IPS DF 19.7 (cell line): ENCODE results near the gene LCN1.

Experiments used
- DNase-seq: peaks from one replicate; pipeline ENCODE4 v3.0.0-alpha.2; 2013; ENCODE audit warnings: low read depth, low spot score

LCN1 gene

GRCh38 chr9:135566552-135566951 is 45.3 kb downstream of the LCN1 start:
- DNase-seq, result no peak

- no peak for DNase-seq
These were observed 46.1 kb downstream of the LCN1 start for GRCh38 chr9:135567311-135567710.

GRCh38 chr9:135568026-135568425 is 46.8 kb downstream of the LCN1 start:
- DNase-seq, result no peak

- no peak for DNase-seq
These were observed 49.2 kb downstream of the LCN1 start for GRCh38 chr9:135570456-135570855.

GRCh38 chr9:135572233-135572632 is 51.0 kb downstream of the LCN1 start:
- no peak for DNase-seq

- DNase-seq, result no peak
These were observed 51.9 kb downstream of the LCN1 start for GRCh38 chr9:135573124-135573523.

- DNase-seq, result no peak
These were observed 53.1 kb downstream of the LCN1 start for GRCh38 chr9:135574331-135574730.

GRCh38 chr9:135574943-135575342 is 53.7 kb downstream of the LCN1 start:
- no peak for DNase-seq
